GOT3 (cell line): ENCODE results near the gene CERK.
"Not testable (repeated sequence)": the region's sequence is repeated elsewhere in the genome, so short reads cannot be mapped to it uniquely, and the experiment has no call there.

Experiments used
- DNase-seq: peaks from one replicate; lab custom pipeline; 2025; ENCODE audit warnings: mixed read lengths; lab: John Stamatoyannopoulos, UW

Gene CERK

DNA sequence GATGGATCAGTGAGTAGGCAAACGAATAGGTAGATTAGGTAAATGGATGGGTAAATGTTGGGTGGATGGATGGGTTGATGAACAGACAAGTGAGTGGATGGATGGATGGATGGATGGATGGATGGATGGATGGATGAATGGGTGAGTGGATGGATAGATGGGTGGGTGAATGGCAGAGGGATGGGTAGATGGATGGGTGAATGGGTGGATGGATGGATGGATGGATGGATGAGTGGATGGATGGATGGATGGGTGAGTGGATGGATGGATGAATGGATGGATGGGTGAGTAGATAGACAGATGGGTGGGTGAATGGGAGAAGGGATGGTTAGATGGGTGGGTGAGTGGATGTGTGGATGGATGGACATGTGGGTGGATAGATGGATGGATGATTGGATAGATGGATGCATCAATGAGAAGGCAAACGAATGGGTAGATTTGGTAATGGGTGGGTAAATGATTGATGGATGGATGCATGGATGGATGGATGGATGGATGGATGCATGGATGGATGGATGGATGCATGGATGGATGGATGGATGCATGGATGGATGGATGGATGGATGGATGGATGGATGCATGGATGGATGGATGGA is 89.7 kb downstream of the CERK start:
- not testable (repeated sequence) for DNase-seq

DNA sequence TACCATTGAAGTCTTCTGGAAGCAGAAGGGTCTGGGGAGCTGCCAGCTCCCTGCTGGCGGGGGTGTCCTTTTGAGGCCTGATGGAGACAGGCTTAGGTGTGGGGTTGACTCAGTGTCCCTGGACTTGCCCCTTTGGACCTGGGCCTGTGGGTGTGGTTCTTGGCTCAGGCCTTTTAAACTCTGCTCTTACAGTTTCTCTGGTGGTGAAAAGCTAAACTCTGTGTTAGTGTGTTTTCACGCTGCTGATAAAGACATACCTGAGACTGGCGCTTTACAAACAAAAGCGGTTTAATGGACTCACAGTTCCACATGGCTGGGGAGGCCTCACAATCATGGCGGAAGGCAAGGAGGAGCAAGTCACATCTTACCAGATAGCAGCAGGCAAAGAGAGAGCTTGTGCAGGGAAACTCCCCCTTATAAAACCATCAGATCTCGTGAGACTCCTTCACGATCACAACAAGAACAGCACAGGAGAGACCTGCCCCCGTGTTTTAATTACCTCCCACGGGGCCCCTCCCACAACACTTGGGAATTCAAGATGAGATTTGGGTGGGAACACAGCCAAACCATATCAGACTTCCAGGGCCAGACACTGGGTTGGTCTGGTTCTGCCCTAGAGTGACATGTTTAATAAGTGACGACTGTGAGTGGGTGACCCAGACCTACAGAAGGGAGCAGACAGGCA is 91.4 kb downstream of the CERK start:
- DNase-seq, result no peak

DNA sequence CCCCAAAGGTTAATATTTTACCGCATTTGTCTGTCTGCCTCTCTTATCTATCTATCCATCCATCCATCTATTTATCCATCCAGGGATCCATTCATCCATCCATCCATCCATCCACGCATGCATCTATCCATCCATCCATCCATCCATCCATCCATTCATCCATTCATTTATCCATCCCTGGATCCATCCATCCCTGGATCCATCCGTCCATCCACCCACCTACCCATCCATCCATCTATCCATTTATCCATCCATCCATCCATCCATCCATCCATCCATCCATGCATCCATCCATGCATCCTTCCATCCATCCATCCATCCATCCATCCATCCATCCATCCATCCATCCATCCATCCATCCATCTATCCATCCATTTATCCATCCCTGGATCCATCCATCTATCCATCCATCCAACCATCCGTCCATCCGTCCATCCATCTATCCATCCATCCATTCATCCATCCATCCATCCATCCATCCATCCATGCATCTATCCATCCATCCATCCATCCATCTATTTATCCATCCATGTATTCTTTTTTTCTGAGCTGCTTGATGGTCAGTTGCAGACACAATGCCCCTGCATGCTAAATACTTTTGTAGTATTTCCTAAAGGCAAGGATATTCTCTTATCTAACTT is 95.1 kb downstream of the CERK start:
- not testable (repeated sequence) for DNase-seq

DNA sequence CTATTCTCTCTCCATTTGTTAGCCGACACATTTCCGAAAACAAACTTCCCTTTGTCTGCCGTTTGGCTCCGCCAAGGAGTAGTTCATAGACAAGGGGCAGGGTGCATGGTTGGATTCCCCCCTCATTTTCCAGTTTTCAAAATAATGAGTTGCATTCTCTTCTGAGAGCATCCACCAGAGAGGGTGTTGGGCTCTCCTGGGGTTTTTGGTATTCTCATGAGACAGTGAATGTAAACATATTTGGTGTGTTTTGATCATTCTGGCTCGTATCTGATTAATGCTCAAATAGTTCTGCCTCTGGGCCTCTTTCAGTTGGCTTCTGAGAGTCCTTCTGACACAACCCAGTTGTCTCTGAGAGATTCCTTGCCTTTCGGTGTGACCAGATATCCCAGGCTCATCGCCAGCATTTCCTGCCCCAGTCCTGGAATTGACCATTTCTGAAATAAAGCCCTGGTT is 96.2 kb downstream of the CERK start:
- DNase-seq, result no peak

DNA sequence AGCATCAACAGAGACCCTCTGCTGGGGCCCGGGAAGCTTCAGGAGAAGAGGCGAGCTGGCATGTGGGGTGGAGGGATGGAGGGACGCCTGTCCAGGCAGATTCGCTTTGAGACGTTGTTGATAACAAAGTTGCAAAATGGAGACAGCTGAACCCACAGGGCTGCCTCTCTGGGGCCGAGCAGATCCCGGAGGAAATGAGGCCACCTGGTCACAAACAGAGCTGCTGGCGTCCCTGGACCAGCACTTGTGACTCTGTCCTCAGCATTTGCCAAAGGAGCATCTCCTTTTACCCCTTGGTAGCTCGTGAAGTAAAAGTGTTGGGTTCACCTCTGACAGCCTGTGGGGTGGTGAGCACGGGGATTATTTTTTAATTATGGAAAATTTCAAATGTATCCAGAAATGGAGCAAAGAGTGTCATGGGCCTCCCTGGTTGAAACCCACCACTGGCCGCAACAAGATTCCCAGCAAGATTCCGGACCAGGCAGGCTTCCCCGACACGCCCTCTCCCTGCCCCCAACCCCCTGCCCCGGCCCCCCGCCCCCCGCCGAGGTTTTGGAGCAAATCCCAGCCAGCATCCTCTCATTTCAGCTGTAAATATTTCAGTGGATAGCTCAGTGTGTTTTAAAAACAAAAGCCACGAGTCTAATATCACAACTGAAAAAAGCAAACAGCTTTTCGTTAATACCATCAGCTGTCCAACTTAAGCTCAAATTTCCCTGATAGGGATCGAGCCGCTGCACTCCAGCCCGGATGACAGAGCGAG is 97.6 kb downstream of the CERK start:
- no peak for DNase-seq

DNA sequence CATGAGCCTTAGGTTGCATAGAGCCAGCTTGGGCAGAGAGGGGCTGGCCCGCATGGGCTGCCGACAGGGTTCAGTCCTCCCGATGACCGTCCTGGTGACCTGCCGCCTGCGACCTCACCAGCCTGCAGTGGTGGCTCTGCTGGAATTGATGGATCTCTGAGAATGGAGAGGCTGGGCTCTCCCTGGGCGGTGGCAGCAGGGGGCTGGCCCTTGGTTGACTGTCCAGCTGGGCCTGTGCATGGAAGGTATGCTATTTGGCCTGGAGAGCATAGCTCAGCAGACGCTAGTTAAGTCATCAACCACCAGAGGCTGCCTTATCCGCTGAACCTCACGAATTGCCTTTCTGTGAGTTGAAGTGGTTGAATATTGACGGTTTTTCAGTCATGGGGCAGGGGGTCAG is 98.2 kb downstream of the CERK start:
- no peak for DNase-seq

DNA sequence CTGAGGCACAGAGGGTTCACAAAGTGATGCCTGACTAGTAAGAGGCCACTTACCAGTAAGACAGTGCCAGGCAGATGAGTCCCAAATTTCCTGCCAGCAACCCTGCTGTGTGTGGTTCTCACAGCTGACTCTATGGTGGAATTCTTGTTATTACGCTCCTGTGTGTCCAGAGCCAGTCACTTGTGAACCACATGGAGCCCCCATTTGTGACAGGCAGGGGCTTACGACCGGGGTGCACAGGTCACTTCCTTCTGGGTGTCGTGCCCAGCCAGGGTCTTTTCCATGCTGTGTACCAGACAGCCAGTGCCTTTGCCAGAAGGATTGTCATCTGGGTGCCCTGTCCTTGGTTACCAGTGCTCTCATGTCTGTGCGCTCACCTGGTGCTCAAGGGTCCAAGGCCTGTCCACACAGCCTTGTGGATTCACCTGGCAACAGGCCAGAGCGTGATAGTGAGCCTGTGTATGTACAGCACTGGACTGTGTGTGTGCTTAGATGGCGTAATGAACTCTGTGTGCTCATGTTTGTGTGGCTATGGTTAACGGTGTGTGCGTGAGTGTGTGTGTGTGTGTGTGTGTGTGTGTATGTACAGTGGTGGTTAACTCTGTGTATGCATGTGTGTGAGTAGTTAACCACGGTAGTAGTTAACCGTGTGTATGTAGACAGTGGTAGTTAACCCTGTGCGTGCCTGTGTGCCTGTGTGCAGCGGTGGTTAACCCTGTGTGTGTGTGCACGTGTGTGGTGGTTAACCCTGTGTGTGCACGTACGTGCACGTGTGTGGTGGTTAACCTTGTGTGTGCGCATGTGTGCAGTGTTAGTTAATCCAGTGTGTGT is 99.2 kb downstream of the CERK start:
- no peak for DNase-seq

DNA sequence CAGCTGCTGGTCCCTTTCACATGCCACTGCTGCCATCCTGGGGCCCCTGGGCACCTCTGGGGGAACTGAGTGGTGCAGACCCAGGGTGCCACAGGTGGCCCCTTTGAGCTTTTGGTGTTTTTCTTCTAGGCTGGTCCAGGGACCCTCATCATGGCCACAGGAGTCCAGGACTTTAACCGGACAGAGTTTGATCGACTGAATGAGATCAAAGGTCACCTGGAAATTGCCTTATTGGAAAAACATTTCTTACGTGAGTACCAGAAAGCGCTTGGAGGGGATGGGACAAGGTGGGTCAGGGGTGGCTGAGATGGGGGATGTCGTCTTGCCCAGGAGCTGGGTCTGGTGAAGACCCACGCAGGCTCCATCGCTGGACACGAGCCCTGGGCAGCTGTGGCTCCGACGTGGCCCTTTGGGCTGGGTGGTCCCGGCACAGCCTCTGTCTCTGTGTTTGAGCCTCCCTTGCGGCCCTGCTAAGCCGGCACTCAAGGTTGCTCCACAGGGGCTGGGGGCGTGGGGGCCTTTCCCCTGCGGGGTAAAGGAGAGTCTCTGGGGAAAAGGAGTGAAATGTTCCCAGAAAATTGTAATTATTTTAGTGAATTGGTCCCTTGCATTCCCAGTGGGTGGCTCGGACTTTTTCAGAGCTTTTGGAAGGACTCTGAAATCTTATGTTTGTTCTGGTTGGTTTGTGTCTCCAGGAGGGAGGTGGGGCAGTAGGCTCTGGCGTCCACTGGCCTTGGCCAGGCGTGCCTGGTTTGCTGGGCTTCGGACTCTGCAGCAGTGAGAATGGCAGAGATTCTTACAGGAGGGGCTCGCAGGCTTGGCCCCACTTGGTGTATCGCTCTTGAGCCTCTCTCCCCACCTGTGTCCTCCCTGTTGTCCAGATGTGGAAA is 100.1 kb downstream of the CERK start:
- DNase-seq, result no peak

DNA sequence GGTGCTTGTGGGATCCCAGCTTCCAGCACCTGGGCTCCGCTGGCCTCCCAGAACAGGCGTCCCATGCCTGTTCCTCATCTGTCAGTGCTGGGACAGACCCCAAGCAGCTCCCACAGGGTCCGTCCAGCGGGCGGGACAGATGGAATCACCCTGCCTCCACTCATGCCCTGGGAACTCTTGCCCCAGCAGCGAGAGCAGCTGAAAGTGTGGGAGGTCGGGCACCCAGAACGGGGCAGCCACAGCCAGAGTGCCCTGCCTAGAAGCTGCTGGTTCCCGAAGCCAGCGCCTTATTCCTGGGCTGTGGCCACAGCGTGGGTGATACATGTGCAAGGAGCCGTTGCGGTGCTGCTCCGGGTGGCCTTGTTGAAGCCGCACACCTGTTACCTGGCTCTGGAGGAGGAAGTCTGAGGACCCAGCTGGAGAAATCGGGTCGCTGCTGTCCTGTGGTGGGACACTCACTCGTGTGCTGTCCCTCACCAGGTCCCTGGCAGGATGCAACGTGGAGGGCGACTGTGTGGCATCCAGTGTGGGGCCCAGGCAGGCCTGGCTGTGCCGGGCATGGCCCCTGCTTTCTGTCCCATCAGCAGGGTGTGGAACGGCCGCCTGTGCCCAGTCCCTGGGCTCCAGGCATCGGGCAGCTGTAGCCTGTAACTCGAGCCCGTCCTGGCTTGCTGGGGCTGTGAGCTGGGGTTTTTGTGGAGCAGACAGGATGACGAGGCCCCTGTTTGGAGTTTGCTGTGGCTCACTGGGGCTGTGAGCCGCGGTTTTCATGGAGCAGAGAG is 101.6 kb downstream of the CERK start:
- no peak for DNase-seq

DNA sequence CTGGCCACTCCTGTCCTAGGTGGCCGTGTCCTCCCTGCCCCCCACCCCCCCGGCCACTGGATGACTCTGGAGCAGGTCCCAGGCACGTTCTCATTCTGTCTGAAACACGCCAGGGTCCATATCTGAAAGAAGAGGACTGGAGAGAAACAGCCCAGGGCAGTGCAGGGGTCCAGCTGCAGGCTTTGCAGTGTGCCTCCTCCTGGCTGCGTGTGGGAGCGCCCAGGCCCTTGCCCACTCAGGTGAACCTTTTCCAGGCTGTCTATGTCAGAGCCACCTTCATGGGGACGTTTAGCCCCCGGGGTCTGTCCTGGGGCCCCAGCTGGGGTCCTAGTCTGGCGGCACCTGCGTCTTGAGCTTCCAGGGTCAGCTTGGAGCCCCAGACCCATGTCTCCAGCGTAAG is 102.3 kb downstream of the CERK start:
- no peak for DNase-seq

DNA sequence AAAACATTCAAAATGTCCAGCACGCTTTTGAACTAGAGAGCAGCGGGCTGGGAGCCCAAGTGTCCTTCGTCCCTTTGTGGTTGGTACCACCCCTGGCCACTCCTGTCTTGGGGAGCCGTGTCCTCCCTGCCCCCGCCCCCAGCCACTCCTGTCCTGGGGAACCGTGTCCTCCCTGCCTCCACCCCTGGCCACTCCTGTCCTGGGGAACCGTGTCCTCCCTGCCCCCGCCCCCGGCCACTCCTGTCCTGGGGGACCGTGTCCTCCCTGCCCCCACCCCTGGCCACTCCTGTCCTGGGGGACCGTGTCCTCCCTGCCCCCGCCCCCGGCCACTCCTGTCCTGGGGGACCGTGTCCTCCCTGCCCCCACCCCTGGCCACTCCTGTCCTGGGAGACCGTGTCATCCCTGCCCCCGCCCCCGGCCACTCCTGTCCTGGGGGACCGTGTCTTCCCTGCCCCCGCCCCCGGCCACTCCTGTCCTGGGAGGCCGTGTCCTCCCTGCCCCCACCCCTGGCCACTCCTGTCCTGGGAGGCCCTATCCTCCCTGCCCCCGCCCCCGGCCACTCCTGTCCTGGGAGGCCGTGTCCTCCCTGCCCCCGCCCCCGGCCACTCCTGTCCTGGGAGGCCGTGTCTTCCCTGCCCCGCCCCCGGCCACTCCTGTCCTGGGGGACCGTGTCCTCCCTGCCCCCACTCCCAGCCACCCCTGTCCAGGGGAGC is 102.9 kb downstream of the CERK start:
- DNase-seq, result not testable (repeated sequence)
